ENCODE results near the gene COL3A1. TPM values are rescaled to one million over a fixed set of nuclear protein-coding genes. Genes with fewer than 3 reads are reported as not detected.

Gene COL3A1
- 15.0 TPM for polyA plus RNA-seq (2012; ENCODE audit: insufficient read length, low read depth)

- TF ChIP-seq POLR2AphosphoS5 (IDR thresholded peaks at IDR 0.05; ENCODE audit: low read depth, low read length) (peak; percentile 48; the same call in 1 of the 2 replicates), REST (IDR thresholded peaks at IDR 0.05; ENCODE audit: insufficient read depth in 1 of 2, low read depth in 2 of 2, low read length in 2 of 2) (no peak), TAF1 (IDR thresholded peaks at IDR 0.05; ENCODE audit: borderline replicate concordance, insufficient read depth, low read length) (no peak)
These were observed at the start of gene COL3A1 for GRCh38 chr2:188974164-188974563. TSS of gene COL3A1 (plus strand) at chr2:188974373. CDS start at chr2:188974490, 117 bp downstream.

DNA sequence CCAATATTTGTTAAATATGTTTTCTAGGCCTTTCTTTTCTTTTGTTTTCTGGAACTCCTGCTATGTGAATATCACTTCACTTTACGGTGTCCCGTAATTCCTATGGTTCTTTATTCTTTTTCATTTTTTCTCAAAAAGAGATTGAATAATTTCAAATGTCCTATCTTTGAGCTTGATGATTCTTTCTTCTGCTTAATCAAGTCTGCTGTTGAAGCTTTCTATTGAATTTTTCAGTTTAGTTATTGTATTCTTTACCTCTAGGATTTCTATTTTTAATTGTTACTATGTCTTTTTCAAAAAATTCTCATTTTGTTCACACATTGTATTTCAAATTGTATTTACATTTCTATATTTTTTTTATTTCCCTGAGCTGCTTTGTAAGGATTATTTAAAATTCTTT, 45.5 kb upstream of the COL3A1 start:
- no peak for TF ChIP-seq POLR2AphosphoS5 (IDR thresholded peaks at IDR 0.05; ENCODE audit: low read depth, low read length)
- no peak for TF ChIP-seq SIN3A (IDR thresholded peaks at IDR 0.05; ENCODE audit: borderline replicate concordance, insufficient read depth, low read length)
- no peak for TF ChIP-seq FOXP2 (optimal IDR thresholded peaks at IDR 0.05; ENCODE audit: borderline replicate concordance, extremely low read depth, extremely low read length, insufficient read depth)
- no peak for TF ChIP-seq TAF1 (IDR thresholded peaks at IDR 0.05; ENCODE audit: borderline replicate concordance, insufficient read depth, low read length)
- no peak for TF ChIP-seq REST (IDR thresholded peaks at IDR 0.05; ENCODE audit: insufficient read depth in 1 of 2, low read depth in 2 of 2, low read length in 2 of 2)

DNA sequence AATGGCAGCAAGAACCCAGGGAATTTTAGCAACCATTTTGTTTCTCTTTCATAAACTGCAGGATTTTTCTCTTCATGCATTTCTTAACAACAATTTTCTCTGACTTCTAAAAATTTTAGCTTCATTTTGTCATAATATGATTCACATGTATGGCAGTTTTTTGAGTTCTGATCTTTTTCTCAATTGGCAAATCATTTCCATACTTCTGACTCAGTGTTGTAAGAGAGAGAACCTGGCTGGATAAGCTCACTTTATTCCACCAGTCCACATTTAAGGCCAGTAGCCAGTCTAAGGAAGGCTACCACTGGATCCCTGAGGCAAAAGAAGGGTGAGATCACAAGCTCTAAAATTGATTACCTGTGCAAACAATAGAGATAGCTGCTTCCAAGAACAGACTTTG, 42.8 kb upstream of the COL3A1 start:
- TF ChIP-seq POLR2AphosphoS5 (IDR thresholded peaks at IDR 0.05; ENCODE audit: low read depth, low read length) (no peak), SIN3A (IDR thresholded peaks at IDR 0.05; ENCODE audit: borderline replicate concordance, insufficient read depth, low read length) (no peak), TAF1 (IDR thresholded peaks at IDR 0.05; ENCODE audit: borderline replicate concordance, insufficient read depth, low read length) (no peak), REST (IDR thresholded peaks at IDR 0.05; ENCODE audit: insufficient read depth in 1 of 2, low read depth in 2 of 2, low read length in 2 of 2) (no peak), FOXP2 (optimal IDR thresholded peaks at IDR 0.05; ENCODE audit: borderline replicate concordance, extremely low read depth, extremely low read length, insufficient read depth) (no peak)

DNA sequence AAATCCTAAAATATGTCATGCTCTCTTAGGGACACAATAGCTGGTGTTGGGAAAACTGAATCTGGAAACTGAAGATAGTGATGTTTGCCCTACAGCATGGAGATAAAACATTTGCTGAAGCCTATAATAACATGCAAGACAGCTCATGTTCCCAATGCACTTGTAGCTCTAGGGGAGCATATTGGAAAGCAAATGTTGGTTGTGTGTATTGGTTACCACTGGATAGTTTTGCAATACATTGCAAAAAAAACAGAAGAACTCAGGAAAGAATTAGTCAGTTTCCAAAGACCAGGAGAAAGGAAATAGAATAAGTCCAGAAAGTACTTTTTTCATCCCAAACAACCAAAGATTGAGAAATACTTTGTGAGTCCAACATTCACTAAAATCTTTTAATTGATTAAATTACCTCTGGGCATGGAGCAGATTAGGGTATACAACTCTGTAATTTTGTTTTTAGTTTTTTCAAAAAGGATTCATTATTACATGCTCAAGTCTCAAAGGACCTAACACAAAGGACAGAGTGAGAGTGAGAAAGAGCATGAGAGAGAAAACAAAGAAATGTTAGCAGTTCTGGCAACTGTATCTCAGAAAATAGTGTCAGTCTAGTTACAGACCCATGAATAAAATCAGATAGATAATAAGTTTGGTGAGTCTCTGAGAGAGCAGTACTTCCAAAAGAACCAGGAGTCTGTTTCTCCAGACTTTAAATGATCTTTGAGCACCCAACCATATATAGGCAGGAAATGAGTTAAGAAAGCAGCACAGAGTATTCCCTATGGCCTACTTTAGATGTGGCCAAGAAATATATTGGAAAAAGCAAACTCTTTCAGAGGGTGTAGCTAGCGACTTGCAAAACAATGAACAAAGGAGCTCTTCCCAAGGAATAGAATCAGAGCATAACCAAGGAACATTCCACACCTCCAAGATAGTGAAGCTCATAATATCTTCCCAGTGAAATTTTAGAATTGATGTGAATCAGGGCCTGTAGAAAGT, 36.6 kb upstream of the COL3A1 start:
- TF ChIP-seq FOXP2 (optimal IDR thresholded peaks at IDR 0.05; ENCODE audit: borderline replicate concordance, extremely low read depth, extremely low read length, insufficient read depth), result no peak
- no peak for TF ChIP-seq TAF1 (IDR thresholded peaks at IDR 0.05; ENCODE audit: borderline replicate concordance, insufficient read depth, low read length)
- TF ChIP-seq POLR2AphosphoS5 (IDR thresholded peaks at IDR 0.05; ENCODE audit: low read depth, low read length), result no peak
- TF ChIP-seq REST (IDR thresholded peaks at IDR 0.05; ENCODE audit: insufficient read depth in 1 of 2, low read depth in 2 of 2, low read length in 2 of 2), result no peak
- TF ChIP-seq SIN3A (IDR thresholded peaks at IDR 0.05; ENCODE audit: borderline replicate concordance, insufficient read depth, low read length), result no peak
